ENCODE data around the gene ZNF266.

DNA sequence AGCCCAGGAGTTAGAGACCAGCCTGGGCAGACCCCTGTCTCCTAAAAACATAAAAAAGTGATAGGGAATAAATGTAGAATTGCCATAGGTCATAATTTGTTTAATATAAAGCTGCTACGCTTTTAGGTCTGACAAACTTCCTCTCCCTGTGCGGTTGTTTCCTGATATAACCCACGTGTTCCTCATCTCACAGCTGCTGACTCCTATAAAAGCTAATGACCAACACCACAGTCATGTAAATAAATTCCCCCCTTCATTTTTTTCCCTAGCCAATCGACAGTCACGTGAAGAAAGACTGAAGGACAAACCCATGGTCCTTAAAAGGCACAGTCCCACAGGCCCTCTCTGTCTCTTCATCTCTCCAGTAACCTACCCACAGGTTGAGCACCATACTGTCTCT lies 27.5 kb downstream of the ZNF266 start:
- TF ChIP-seq, protein P1, sequence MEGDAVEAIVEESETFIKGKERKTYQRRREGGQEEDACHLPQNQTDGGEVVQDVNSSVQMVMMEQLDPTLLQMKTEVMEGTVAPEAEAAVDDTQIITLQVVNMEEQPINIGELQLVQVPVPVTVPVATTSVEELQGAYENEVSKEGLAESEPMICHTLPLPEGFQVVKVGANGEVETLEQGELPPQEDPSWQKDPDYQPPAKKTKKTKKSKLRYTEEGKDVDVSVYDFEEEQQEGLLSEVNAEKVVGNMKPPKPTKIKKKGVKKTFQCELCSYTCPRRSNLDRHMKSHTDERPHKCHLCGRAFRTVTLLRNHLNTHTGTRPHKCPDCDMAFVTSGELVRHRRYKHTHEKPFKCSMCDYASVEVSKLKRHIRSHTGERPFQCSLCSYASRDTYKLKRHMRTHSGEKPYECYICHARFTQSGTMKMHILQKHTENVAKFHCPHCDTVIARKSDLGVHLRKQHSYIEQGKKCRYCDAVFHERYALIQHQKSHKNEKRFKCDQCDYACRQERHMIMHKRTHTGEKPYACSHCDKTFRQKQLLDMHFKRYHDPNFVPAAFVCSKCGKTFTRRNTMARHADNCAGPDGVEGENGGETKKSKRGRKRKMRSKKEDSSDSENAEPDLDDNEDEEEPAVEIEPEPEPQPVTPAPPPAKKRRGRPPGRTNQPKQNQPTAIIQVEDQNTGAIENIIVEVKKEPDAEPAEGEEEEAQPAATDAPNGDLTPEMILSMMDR (optimal IDR thresholded peaks at IDR 0.05 in 1 of 3, IDR thresholded peaks at IDR 0.05 in 1 of 3, conservative IDR thresholded peaks at IDR 0.05 in 1 of 3; ENCODE audit: extremely low read depth in 1 of 3, insufficient read depth in 2 of 3, low read length in 3 of 3), result no peak
- no peak for TF ChIP-seq EZH2 (IDR thresholded peaks at IDR 0.05; ENCODE audit: low read length)
